Mesenteric fat pad (tissue), 1 donor: ENCODE data around the gene ASIP. TPM values are rescaled to one million over a fixed set of nuclear protein-coding genes. Genes with fewer than 3 reads are reported as not detected.

Source experiments
- DNase-seq: peaks from one replicate; pipeline ENCODE4 v3.0.0-alpha.2; 2020; ENCODE audit warnings: low spot score
- total RNA-seq: library from RNA; stranded (reverse); fragmentation: NEBNext Ultra II Directional; extraction: Animal tissue kit (Norgen Biotek cat#: 25700); gene quantifications from one replicate; pipeline ENCODE4 v1.2.1, GENCODE V29; 2021
- donor health status: DM: yes; HTN: yes; CAD: no.

ASIP gene
- total RNA-seq, 1 donor from 2014 or later, result not detected

DNA sequence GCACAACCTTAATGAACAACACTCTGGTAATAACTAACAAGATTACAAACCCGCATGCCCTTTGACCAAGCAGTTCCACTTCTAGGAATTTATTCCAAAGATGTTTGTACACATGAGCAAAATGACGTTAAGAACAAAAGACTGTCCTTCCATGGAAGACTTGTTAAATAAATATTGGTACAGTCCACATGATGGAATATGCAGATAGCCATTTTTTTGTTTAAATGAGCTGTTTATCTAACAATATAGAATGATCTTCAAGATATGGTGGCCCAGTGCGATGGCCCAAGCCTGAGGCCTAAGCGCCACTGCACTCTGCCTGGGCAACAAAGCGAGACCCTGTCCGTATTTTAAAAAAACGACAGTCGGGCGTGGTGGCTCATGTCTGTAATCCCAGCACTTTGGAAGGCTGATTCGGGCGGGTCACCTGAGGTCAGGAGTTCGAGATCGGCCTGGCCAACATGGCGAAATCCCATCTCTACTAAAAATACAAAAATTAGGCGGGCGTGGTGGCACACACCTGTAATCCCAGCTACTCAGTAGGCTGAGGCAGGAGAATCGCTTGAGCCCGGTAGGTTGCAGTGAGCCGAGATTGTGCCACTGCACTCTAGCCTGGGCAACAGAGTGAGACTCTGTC lies 69.4 kb downstream of the ASIP start:
- DNase-seq, result no peak

DNA sequence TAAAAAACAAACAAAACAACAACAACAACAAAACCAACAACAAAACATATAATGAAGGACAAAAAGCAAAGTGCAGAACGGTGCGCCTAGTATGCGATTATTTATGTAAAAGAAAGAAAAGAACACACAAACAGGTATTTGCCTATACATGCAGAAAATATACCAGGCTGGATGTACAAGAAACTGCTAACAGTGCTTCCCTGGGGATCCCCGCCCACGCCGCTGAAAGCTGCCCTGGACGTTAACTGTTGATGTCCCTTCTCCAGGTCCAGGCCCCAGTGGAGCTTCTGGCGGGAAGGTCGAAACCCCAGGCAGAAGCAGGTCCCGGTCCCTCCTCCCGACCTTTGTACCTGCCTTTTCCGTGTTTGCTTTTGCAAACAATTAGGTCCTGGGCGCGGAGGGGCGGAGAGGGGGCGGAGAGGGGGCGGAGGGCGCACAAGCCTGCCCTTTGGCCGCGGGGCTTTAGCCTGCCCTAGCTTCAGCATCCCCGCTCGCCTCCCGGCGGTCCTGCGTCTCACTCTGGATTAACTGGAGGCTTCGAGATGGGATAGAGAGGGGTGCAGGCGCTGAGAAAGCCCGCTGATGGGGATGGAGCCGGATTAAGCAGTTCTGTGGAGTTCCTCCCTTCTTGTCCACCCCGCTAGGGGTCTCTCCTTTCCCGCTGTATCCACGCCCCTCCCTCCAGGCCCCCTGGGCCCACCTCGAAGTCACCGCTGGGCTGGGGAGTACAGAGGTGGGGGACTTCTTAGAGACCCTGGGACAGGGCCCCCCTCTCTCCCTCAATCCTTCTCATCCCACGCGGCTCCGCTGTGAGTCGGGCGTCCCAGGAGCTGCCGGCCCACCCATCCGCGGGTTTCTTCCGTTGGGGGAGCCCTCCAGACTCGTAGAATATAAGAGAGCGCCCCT lies 70.1 kb downstream of the ASIP start:
- no peak for DNase-seq

GRCh38 chr20:34312024-34312460 lies 70.8 kb downstream of the ASIP start:
- no peak for DNase-seq

DNA sequence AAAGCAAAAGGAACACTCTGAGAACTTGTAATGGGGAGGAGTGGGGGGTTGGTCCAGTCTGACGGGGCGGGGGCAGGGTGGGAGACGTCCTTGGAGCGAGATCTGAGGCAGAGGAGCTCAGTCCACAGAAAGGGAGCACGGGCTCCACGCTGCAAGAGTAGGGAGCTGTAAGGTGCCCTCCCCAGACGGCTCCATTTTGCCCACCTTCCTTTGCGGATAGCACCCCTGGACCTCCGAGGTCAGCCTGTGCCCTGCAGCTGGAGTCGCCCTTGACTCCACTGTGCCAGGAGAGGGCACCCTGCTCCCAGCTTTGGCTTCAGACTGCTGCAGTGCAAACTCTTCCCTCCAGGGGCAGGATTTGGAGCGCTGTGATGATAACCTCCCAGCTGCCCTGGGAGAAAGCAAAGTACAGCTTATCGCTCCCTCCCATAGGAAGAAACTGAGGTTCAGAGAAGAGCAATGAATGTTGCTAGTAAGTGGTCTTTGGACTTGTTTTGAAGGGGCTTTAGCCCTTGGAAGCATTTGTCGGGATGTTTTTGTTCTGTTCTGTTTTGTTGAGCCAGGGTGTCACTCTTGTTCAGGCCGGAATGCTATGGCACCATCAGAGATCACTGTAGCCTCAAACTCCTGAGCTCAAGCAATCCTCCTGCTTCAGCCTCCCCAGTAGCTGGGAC lies 71.5 kb downstream of the ASIP start:
- peak; percentile 93 for DNase-seq

DNA sequence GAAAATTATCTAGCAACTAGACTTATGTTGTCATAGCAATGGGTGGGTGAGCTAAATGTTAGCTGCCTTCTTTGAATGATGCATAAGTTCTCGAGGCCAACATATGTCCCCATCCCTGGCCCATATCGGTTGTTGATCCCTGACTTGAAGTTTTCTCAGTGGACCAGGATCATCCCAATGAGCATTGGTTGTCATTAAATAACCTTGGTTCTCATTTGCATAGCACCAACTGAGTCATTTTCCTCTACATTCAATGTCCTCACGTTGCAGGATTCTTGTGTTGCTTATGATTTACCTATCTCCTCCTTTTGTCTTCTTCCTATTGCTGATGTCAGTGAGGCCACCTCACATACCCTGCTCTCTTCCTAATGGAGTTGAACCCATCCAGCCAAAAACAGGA lies 74.0 kb downstream of the ASIP start:
- no peak for DNase-seq

DNA sequence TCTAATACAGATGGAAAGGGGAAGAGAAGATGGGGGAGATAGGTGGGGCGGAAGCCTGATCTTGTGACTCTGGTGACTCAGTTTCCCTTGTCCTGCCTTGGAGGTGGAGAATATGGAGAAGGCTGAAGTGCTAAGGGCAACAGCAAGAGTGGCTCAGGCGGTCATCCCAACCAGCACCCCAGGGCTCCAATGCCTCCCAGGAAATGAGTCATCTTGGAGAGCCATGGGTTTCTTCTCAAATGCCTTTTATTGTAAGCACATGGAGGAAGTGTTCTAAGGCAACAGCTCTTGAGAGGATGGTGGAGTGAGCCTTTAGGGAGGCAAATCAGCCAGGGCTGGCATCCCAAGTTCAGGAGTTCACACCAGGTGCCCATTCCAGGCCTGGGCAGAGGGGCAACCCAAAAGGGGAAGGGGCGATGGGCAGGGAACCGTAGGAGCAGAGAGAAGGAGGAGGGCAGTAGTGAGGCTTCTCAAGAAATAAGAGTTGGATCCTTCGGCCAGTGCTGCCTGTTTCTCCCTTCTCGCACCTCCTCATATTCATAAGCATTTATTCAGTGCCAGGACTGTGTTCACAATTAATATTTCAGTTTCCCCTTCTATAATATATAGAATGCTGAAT lies 75.1 kb downstream of the ASIP start:
- no peak for DNase-seq

Other genes with a start within 250 kb of the ASIP start
- gene RALY, start 247.5 kb upstream of the ASIP start, total RNA-seq, result 92.4 TPM
- gene EIF2S2, start 129.2 kb upstream of the ASIP start, total RNA-seq, result 64.5 TPM
- 56.8 TPM for gene AHCY, start 61.9 kb downstream of the ASIP start, total RNA-seq
- gene ITCH, start 121.8 kb downstream of the ASIP start, total RNA-seq, result 68.2 TPM